BJ (cell line): Measurements from ENCODE around the gene CCDC97. TPM values are rescaled to one million over a fixed set of nuclear protein-coding genes. Genes with fewer than 3 reads are reported as not detected.

Experiments
- CTCF ChIA-PET: fragments of 350-600 bp; formaldehyde crosslinking; extraction: SDS; loops from one replicate; lab custom pipeline; 2021; ENCODE audit warnings: antibody characterized with exemption, inconsistent platforms; lab: Yijun Ruan, JAX
- POLR2A ChIA-PET: fragments of 300-600 bp; sonication (Branson Sonifier 250); formaldehyde crosslinking; extraction: SDS; loops from one replicate; lab custom pipeline; 2021; ENCODE audit warnings: antibody characterized with exemption; lab: Charles Lee
- DNase-seq: peaks from one replicate; pipeline ENCODE4 v3.0.0-alpha.2; 2011; ENCODE audit warnings: low read depth
- H3K27me3 ChIP-seq: 2 replicates; pipeline ENCODE4 v1.6.0; 2011; ENCODE audit warnings: low read length; ENCODE audit not compliant: control insufficient read depth, insufficient read depth
- H3K36me3 ChIP-seq: 2 replicates; pipeline ENCODE4 v1.5.1; 2011; ENCODE audit warnings: low read length; ENCODE audit not compliant: control insufficient read depth, insufficient read depth
- H3K4me3 ChIP-seq: 2 replicates; pipeline ENCODE4 v1.5.1; 2011; ENCODE audit warnings: low read depth, mild to moderate bottlenecking, control low read depth, low read length
- CTCF ChIP-seq: IDR thresholded peaks from 2 replicates; pipeline ENCODE4 v1.5.1; 2011; ENCODE audit warnings: low read depth, mild to moderate bottlenecking, control low read depth, inconsistent platforms, low read length, moderate library complexity; ENCODE audit not compliant: insufficient read depth
- polyA plus RNA-seq: library from polyadenylated mRNA; depleted of rRNA; stranded (reverse); fragments of >200 nt; gene quantifications from 2 replicates; pipeline ENCODE4 v1.2.3, GENCODE V29; 2011

Gene CCDC97
- polyA plus RNA-seq, 1 experiment: 10.3 TPM

- POLR2A ChIA-PET: no interaction called here
- no peaks in the 10 kb centered on the region for H3K27me3 ChIP-seq
- no peak for TF ChIP-seq CTCF
- no peak for DNase-seq
- no peak overlapping the region for H3K4me3 ChIP-seq
- H3K36me3 ChIP-seq: peaks cover 29% of the 10 kb centered on the region
- CTCF ChIA-PET: interaction anchor here (0.6 to 1.2 kb wide), 2 partner anchors 8 to 111 kb away, joined by 4 read pairs; no protein-coding TSS in a partner anchor
Measured at GRCh38 chr19:41316306-41316920, 6.4 kb downstream of the CCDC97 start.

- no peaks in the 10 kb centered on the region for H3K27me3 ChIP-seq
- TF ChIP-seq CTCF: no peak
- CTCF ChIA-PET: interaction anchor here (0.8 to 1.3 kb wide), 3 partner anchors 10 to 113 kb away, joined by 3 read pairs; no protein-coding TSS in a partner anchor
- peaks cover 28% of the 10 kb centered on the region for H3K36me3 ChIP-seq
- POLR2A ChIA-PET: no interaction called here
- DNase-seq: no peak
- no peak overlapping the region for H3K4me3 ChIP-seq
Measured at GRCh38 chr19:41318696-41319499, 8.9 kb downstream of the CCDC97 start.

GRCh38 chr19:41319500-41320184 lies 9.7 kb downstream of the CCDC97 start:
- POLR2A ChIA-PET: no interaction called here
- H3K36me3 ChIP-seq: peaks cover 28% of the 10 kb centered on the region
- CTCF ChIA-PET: interaction anchor here (1.0 to 5.0 kb wide), 3 partner anchors 11 to 113 kb away, joined by 3 to 31 read pairs (median 3); no protein-coding TSS in a partner anchor
- H3K27me3 ChIP-seq: no peaks in the 10 kb centered on the region
- no peak for TF ChIP-seq CTCF
- no peak overlapping the region for H3K4me3 ChIP-seq
- DNase-seq: no peak

- POLR2A ChIA-PET: no interaction called here
- DNase-seq: no peak
- peaks cover 28% of the 10 kb centered on the region for H3K36me3 ChIP-seq
- no peak overlapping the region for H3K4me3 ChIP-seq
- no peaks in the 10 kb centered on the region for H3K27me3 ChIP-seq
- CTCF ChIA-PET: interaction anchor here (1.0 to 5.0 kb wide), 2 partner anchors 12 to 113 kb away, joined by 3 to 31 read pairs; no protein-coding TSS in a partner anchor
- TF ChIP-seq CTCF: no peak
Measured at GRCh38 chr19:41320185-41320518, 10.2 kb downstream of the CCDC97 start.

- CTCF ChIA-PET: interaction anchor here (1.0 to 5.0 kb wide), 4 partner anchors 12 to 112 kb away, joined by 3 to 31 read pairs (median 6); no protein-coding TSS in a partner anchor
Measured at GRCh38 chr19:41320568-41320967, 10.6 kb downstream of the CCDC97 start.

More at GRCh38 chr19:41320568-41320967, 10.6 kb downstream of the CCDC97 start:
- POLR2A ChIA-PET: no interaction called here
- H3K27me3 ChIP-seq: no peaks in the 10 kb centered on the region
- no peak for TF ChIP-seq CTCF
- peaks cover 28% of the 10 kb centered on the region for H3K36me3 ChIP-seq
- no peak for DNase-seq
- H3K4me3 ChIP-seq: no peak overlapping the region
